Astrocyte of the cerebellum (primary cell): ENCODE data around the gene RFESD.
"Not testable (repeated sequence)": the region's sequence is repeated elsewhere in the genome, so short reads cannot be mapped to it uniquely, and the experiment has no call there.

ENCODE experiments used
- DNase-seq: peaks from one replicate; pipeline ENCODE4 v3.0.0-alpha.2; 2011; ENCODE audit warnings: low read depth
- H3K4me3 ChIP-seq: 2 replicates; pipeline ENCODE4 v1.5.1; 2011; ENCODE audit warnings: mild to moderate bottlenecking, low read depth, low read length, moderate library complexity
- CTCF ChIP-seq: IDR thresholded peaks from 2 replicates; pipeline ENCODE4 v1.5.1; 2012; ENCODE audit warnings: low read length, low read depth, moderate library complexity, mild to moderate bottlenecking; ENCODE audit errors: missing control alignments
- in situ Hi-C: cut with HindIII; loops from 2 replicates; pipeline ENCODE4 v1.10.0; 2017; ENCODE audit warnings: low sequenced_read_pairs

Gene RFESD

GRCh38 chr5:95634081-95634480 lies 12.5 kb upstream of the RFESD start:
- DNase-seq, result no peak
- H3K4me3 ChIP-seq, result no peak overlapping the region
- in situ Hi-C loops, result no loop called here
- no peak for TF ChIP-seq CTCF

- no peak for DNase-seq
- in situ Hi-C loops, result no loop called here
Measured at GRCh38 chr5:95638632-95639031, 7.9 kb upstream of the RFESD start.

GRCh38 chr5:95641741-95642220 lies 4.8 kb upstream of the RFESD start:
- H3K4me3 ChIP-seq, result no peak overlapping the region
- no peak for TF ChIP-seq CTCF
- in situ Hi-C loops, result no loop called here
- DNase-seq, result no peak

More at GRCh38 chr5:95638632-95639031, 7.9 kb upstream of the RFESD start:
- no peak for TF ChIP-seq CTCF
- no peak overlapping the region for H3K4me3 ChIP-seq

- in situ Hi-C loops, result no loop called here
- DNase-seq, result no peak
- H3K4me3 ChIP-seq, result no peak overlapping the region
- no peak for TF ChIP-seq CTCF
Measured at GRCh38 chr5:95643152-95643551, 3.4 kb upstream of the RFESD start.

GRCh38 chr5:95644351-95645042 lies 2.1 kb upstream of the RFESD start:
- peak; percentile 49 for DNase-seq
- in situ Hi-C loops, result no loop called here
- H3K4me3 ChIP-seq, result no peak overlapping the region
- TF ChIP-seq CTCF, result peak; percentile 83

GRCh38 chr5:95646226-95646568 lies 380 bp upstream of the RFESD start:
- DNase-seq, in situ Hi-C loops: not testable (repeated sequence)
- H3K4me3 ChIP-seq, result peak overlapping the region; percentile 46

GRCh38 chr5:95647886-95648860 lies 1.6 kb downstream of the RFESD start:
- no peak overlapping the region for H3K4me3 ChIP-seq
- no peak for DNase-seq
- no peak for TF ChIP-seq CTCF
- in situ Hi-C loops, result no loop called here
